Stimulated activated CD4-positive, alpha-beta T cell treated with anti-CD3 and anti-CD28 coated beads, Interleukin-4, amount 100 ng/mL, for 4 hours (primary cell): ENCODE results near the gene EEFSEC.

Experiments used
- DNase-seq, 2 experiments: peaks; one replicate each; pipeline ENCODE4 v3.0.0-alpha.2; 2020

The EEFSEC gene

GRCh38 chr3:128432971-128433836 lies 279.9 kb downstream of the EEFSEC start:
- no peak for DNase-seq

- no peak for DNase-seq
Observed at GRCh38 chr3:128433837-128434165, 280.5 kb downstream of the EEFSEC start.

GRCh38 chr3:128434524-128434923 lies 281.2 kb downstream of the EEFSEC start:
- no peak for DNase-seq

- no peak for DNase-seq
Observed at GRCh38 chr3:128435058-128435457, 281.8 kb downstream of the EEFSEC start.

GRCh38 chr3:128435561-128435960 lies 282.3 kb downstream of the EEFSEC start:
- DNase-seq: no peak

- no peak for DNase-seq
Observed at GRCh38 chr3:128436214-128436613, 282.9 kb downstream of the EEFSEC start.

- no peak for DNase-seq
Observed at GRCh38 chr3:128438488-128439072, 285.3 kb downstream of the EEFSEC start.

GRCh38 chr3:128439226-128439625 lies 285.9 kb downstream of the EEFSEC start:
- DNase-seq: no peak

- DNase-seq: no peak
Observed at GRCh38 chr3:128442070-128442469, 288.8 kb downstream of the EEFSEC start.

GRCh38 chr3:128442949-128443348 lies 289.7 kb downstream of the EEFSEC start:
- DNase-seq: no peak

- DNase-seq: no peak
Observed at GRCh38 chr3:128443771-128444170, 290.5 kb downstream of the EEFSEC start.

GRCh38 chr3:128445357-128445756 lies 292.1 kb downstream of the EEFSEC start:
- DNase-seq: no peak

- no peak for DNase-seq
Observed at GRCh38 chr3:128446821-128447220, 293.5 kb downstream of the EEFSEC start.

GRCh38 chr3:128447561-128448013 lies 294.3 kb downstream of the EEFSEC start:
- DNase-seq: peak; percentile 10 to 37

- no peak for DNase-seq
Observed at GRCh38 chr3:128448491-128448890, 295.2 kb downstream of the EEFSEC start.

GRCh38 chr3:128449111-128449638 lies 295.9 kb downstream of the EEFSEC start:
- DNase-seq: no peak

GRCh38 chr3:128452120-128452519 lies 298.8 kb downstream of the EEFSEC start:
- no peak for DNase-seq

- no peak for DNase-seq
Observed at GRCh38 chr3:128452678-128453275, 299.5 kb downstream of the EEFSEC start.

GRCh38 chr3:128453501-128454309 lies 300.4 kb downstream of the EEFSEC start:
- DNase-seq: no peak

- no peak for DNase-seq
Observed at GRCh38 chr3:128454310-128454618, 301.0 kb downstream of the EEFSEC start.

GRCh38 chr3:128455116-128455515 lies 301.8 kb downstream of the EEFSEC start:
- DNase-seq: no peak

GRCh38 chr3:128455786-128456748 lies 302.8 kb downstream of the EEFSEC start:
- DNase-seq: no peak
